Suprapubic skin (tissue), 4 donors: ENCODE measurements around the gene ZCCHC3.

Source experiments
- CTCF ChIP-seq, 2 donors: fragments of 200-600 bp in 1 of 2; fragments of 450-650 bp in 1 of 2; sonication (generic) in 1 of 2; IDR thresholded peaks; one replicate each; pipeline ENCODE4 v1.5.1; 2016 to 2019; ENCODE audit warnings: antibody characterized with exemption in 2 of 2, mild to moderate bottlenecking in 1 of 2, moderate library complexity in 1 of 2
- POLR2A ChIP-seq, 2 donors: fragments of 450-650 bp; IDR thresholded peaks; one replicate each; pipeline ENCODE4 v1.6.1; 2017; ENCODE audit warnings: antibody characterized with exemption in 2 of 2, mild to moderate bottlenecking in 2 of 2, moderate library complexity in 2 of 2
- POLR2AphosphoS5 ChIP-seq, 3 donors: sonication (generic); formaldehyde crosslinking; IDR thresholded peaks; one replicate each; pipeline ENCODE4 v1.6.1; 2017; ENCODE audit warnings: antibody characterized with exemption in 3 of 3

- TF ChIP-seq CTCF (IDR thresholded peaks at IDR 0.05): no peak
- no peak for TF ChIP-seq POLR2A (IDR thresholded peaks at IDR 0.05)
- TF ChIP-seq POLR2AphosphoS5 (IDR thresholded peaks at IDR 0.05): no peak
Measured at GRCh38 chr20:328975-329695, 31.8 kb downstream of the ZCCHC3 start.
